HEK293 (cell line): ENCODE results near the gene CIP2A.

Experiments
- CTCF ChIA-PET: fragments of 350-600 bp; formaldehyde crosslinking; extraction: SDS; loops from one replicate; lab custom pipeline; 2021; ENCODE audit warnings: antibody characterized with exemption; lab: Yijun Ruan, JAX
- POLR2A ChIA-PET: fragments of 300-600 bp; formaldehyde crosslinking; extraction: SDS; loops from one replicate; lab custom pipeline; 2020; ENCODE audit warnings: antibody characterized with exemption, inconsistent platforms; lab: Yijun Ruan, JAX
- H3K27ac ChIP-seq: fragments of 200-500 bp; sonication (Bioruptor generic); 2 replicates; pipeline ENCODE4 v1.5.1; 2014; ENCODE audit warnings: low read depth, low read length, control low read depth, inconsistent platforms; ENCODE audit errors: extremely low read depth
- H3K36me3 ChIP-seq, 2 experiments: fragments of 200-500 bp in 1 of 2; sonication (Bioruptor generic) in 1 of 2; 1 replicate in 1 of 2; 2 replicates in 1 of 2; pipeline ENCODE4 v1.5.1; 2014 to 2017; ENCODE audit warnings: inconsistent platforms in 2 of 2, low read length in 2 of 2; ENCODE audit not compliant: control insufficient read depth in 2 of 2, insufficient read depth in 1 of 2
- H3K4me1 ChIP-seq: fragments of 200-500 bp; sonication (Bioruptor generic); 2 replicates; pipeline ENCODE4 v1.5.1; 2014; ENCODE audit warnings: mild to moderate bottlenecking, low read length, inconsistent platforms; ENCODE audit not compliant: control insufficient read depth, insufficient read depth
- H3K4me3 ChIP-seq: 2 replicates; pipeline ENCODE4 v1.5.1; 2011; ENCODE audit warnings: low read depth, mild to moderate bottlenecking, control low read depth, low read length, moderate library complexity
- H3K9me3 ChIP-seq: fragments of 200-500 bp; sonication (Bioruptor generic); 2 replicates; pipeline ENCODE4 v1.5.1; 2014; ENCODE audit warnings: low read depth, low read length, inconsistent platforms; ENCODE audit not compliant: control insufficient read depth, insufficient read depth
- FEZF1 ChIP-seq: fragments of 450-650 bp; formaldehyde crosslinking; IDR thresholded peaks from 2 replicates; pipeline ENCODE4 v1.5.1; 2016; ENCODE audit warnings: missing biosample characterization, missing genetic modification characterization
- HOXC10 ChIP-seq: sonication (generic); formaldehyde crosslinking; IDR thresholded peaks from 2 replicates; pipeline ENCODE4 v1.8.1; 2023; ENCODE audit warnings: mild to moderate bottlenecking, missing genetic modification reagents
- MYNN ChIP-seq: fragments of 450-650 bp; formaldehyde crosslinking; IDR thresholded peaks from 2 replicates; pipeline ENCODE4 v1.5.1; 2016; ENCODE audit warnings: missing biosample characterization, missing genetic modification characterization, borderline replicate concordance
- PRDM1 ChIP-seq: fragments of 450-650 bp; formaldehyde crosslinking; IDR thresholded peaks from 2 replicates; pipeline ENCODE4; 2016; ENCODE audit warnings: missing biosample characterization, missing genetic modification characterization
- ZBTB48 ChIP-seq: fragments of 450-650 bp; formaldehyde crosslinking; IDR thresholded peaks from 2 replicates; pipeline ENCODE4 v1.5.1; 2016; ENCODE audit warnings: missing biosample characterization, missing genetic modification characterization
- ZNF140 ChIP-seq: fragments of 450-650 bp; formaldehyde crosslinking; IDR thresholded peaks from 2 replicates; pipeline ENCODE4 v1.5.1; 2016; ENCODE audit warnings: missing biosample characterization, missing genetic modification characterization
- ZNF248 ChIP-seq: fragments of 450-650 bp; formaldehyde crosslinking; IDR thresholded peaks from 2 replicates; pipeline ENCODE4 v1.5.1; 2017; ENCODE audit warnings: missing biosample characterization, missing genetic modification characterization
- ZNF266 ChIP-seq: fragments of 450-650 bp; formaldehyde crosslinking; IDR thresholded peaks from 2 replicates; pipeline ENCODE4 v1.5.1; 2016; ENCODE audit warnings: missing biosample characterization, missing genetic modification characterization, low read depth
- ZNF391 ChIP-seq: fragments of 450-650 bp; formaldehyde crosslinking; IDR thresholded peaks from 2 replicates; pipeline ENCODE4 v1.5.1; 2016; ENCODE audit warnings: low read depth, missing biosample characterization, missing genetic modification characterization, borderline replicate concordance
- ZNF561 ChIP-seq: fragments of 450-650 bp; IDR thresholded peaks from 2 replicates; pipeline ENCODE4 v1.5.1; 2018; ENCODE audit warnings: missing biosample characterization, missing genetic modification characterization, borderline replicate concordance
- ZNF629 ChIP-seq: fragments of 450-650 bp; formaldehyde crosslinking; IDR thresholded peaks from 2 replicates; pipeline ENCODE4 v1.5.1; 2017; ENCODE audit warnings: missing biosample characterization, missing genetic modification characterization
- ZNF670 ChIP-seq: fragments of 450-650 bp; formaldehyde crosslinking; IDR thresholded peaks from 2 replicates; pipeline ENCODE4 v1.5.1; 2016; ENCODE audit warnings: missing biosample characterization, missing genetic modification characterization, low read depth
- TF ChIP-seq, protein P1 (sequence below): fragments of 450-650 bp; formaldehyde crosslinking; IDR thresholded peaks from 2 replicates; pipeline ENCODE4 v1.5.1; 2016; ENCODE audit warnings: missing biosample characterization, missing genetic modification characterization
- TF ChIP-seq, protein P2 (sequence below): fragments of 450-650 bp; formaldehyde crosslinking; IDR thresholded peaks from 2 replicates; pipeline ENCODE4 v1.5.1; 2017; ENCODE audit warnings: missing biosample characterization, missing genetic modification characterization
- TF ChIP-seq, protein P3 (sequence below): fragments of 450-650 bp; formaldehyde crosslinking; IDR thresholded peaks from 2 replicates; pipeline ENCODE4 v1.5.1; 2016; ENCODE audit warnings: missing biosample characterization, missing genetic modification characterization
- TF ChIP-seq, protein P4 (sequence below): fragments of 450-650 bp; formaldehyde crosslinking; IDR thresholded peaks from 2 replicates; pipeline ENCODE4 v1.5.1; 2016; ENCODE audit warnings: missing biosample characterization, missing genetic modification characterization

Gene CIP2A

DNA sequence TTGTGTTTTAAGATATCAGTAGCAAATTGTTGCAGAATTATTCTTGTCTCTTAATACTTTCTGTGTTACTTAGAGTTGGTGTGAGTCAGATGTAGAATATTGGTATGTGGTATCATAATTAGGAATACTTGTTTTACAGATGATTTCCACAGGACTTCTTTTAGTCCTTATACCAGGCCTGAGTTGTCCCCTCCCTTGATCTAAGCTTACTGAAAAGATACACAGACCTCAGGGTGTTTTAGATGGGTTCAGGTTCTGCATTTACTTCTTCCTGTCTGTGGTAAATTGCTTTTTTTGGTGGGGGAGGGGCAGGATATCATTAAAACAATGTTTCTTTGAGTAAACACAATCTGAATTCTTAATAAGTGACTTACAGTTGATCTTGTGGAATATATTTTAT lies 14.5 kb upstream of the CIP2A start:
- Histone ChIP-seq H3K9me3 (no peaks in the 10 kb centered on the region), H3K4me1 (no peaks in the 10 kb centered on the region), H3K4me3 (no peak overlapping the region), H3K36me3 (peaks cover 0 to 8% of the 10 kb centered on the region in 2 experiments; a peak in 2 of 3 replicates), H3K27ac (no peak overlapping the region)
- POLR2A ChIA-PET = no interaction called here
- CTCF ChIA-PET = interaction anchor here (0.6 kb wide), 1 partner anchor 166 kb away, joined by 3 read pairs; no protein-coding TSS in a partner anchor
- TF ChIP-seq, protein P1, sequence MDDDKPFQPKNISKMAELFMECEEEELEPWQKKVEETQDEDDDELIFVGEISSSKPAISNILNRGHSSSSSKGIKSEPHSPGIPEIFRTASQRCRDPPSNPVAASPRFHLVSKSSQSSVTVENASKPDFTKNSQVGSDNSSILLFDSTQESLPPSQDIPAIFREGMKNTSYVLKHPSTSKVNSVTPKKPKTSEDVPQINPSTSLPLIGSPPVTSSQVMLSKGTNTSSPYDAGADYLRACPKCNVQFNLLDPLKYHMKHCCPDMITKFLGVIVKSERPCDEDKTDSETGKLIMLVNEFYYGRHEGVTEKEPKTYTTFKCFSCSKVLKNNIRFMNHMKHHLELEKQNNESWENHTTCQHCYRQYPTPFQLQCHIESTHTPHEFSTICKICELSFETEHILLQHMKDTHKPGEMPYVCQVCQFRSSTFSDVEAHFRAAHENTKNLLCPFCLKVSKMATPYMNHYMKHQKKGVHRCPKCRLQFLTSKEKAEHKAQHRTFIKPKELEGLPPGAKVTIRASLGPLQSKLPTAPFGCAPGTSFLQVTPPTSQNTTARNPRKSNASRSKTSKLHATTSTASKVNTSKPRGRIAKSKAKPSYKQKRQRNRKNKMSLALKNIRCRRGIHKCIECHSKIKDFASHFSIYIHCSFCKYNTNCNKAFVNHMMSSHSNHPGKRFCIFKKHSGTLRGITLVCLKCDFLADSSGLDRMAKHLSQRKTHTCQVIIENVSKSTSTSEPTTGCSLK (tag by site-specific recombination) = no peak
- TF ChIP-seq ZBTB48 (no peak), FEZF1 (tag by site-specific recombination) (no peak), ZNF391 (tag by site-specific recombination) (no peak), ZNF561 (tag by site-specific recombination) (no peak), ZNF670 (tag by site-specific recombination) (no peak), ZNF629 (tag by site-specific recombination) (no peak)
- TF ChIP-seq, protein P2, sequence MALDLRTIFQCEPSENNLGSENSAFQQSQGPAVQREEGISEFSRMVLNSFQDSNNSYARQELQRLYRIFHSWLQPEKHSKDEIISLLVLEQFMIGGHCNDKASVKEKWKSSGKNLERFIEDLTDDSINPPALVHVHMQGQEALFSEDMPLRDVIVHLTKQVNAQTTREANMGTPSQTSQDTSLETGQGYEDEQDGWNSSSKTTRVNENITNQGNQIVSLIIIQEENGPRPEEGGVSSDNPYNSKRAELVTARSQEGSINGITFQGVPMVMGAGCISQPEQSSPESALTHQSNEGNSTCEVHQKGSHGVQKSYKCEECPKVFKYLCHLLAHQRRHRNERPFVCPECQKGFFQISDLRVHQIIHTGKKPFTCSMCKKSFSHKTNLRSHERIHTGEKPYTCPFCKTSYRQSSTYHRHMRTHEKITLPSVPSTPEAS = no peak
- TF ChIP-seq, all 188 proteins: peak for 0

DNA sequence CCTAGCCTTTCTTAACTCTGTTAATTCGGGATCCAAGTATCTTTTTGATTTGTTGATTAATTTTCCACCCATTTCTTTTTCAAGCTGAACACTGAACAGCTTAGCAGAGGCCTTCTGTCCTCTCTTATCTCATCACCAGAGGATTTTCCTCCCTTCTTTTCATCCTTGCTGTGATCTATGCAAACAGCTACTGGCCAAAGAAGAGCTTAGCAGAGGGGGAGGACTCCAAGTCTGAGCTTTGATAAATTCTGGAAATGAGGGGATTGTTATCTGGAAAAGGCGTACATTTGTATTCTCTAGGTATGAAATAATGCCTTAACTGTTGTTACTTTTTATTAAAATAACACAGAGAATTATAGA lies 13.7 kb upstream of the CIP2A start:
- H3K36me3 ChIP-seq = peaks cover 0 to 6% of the 10 kb centered on the region in 2 experiments; a peak in 1 of 3 replicates
- no peak for TF ChIP-seq HOXC10
- TF ChIP-seq, protein P3, sequence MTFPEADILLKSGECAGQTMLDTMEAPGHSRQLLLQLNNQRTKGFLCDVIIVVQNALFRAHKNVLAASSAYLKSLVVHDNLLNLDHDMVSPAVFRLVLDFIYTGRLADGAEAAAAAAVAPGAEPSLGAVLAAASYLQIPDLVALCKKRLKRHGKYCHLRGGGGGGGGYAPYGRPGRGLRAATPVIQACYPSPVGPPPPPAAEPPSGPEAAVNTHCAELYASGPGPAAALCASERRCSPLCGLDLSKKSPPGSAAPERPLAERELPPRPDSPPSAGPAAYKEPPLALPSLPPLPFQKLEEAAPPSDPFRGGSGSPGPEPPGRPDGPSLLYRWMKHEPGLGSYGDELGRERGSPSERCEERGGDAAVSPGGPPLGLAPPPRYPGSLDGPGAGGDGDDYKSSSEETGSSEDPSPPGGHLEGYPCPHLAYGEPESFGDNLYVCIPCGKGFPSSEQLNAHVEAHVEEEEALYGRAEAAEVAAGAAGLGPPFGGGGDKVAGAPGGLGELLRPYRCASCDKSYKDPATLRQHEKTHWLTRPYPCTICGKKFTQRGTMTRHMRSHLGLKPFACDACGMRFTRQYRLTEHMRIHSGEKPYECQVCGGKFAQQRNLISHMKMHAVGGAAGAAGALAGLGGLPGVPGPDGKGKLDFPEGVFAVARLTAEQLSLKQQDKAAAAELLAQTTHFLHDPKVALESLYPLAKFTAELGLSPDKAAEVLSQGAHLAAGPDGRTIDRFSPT (tag by site-specific recombination) = no peak
- TF ChIP-seq MYNN (tag by site-specific recombination) = no peak
- TF ChIP-seq ZNF266 = no peak
- TF ChIP-seq ZNF248 (tag by site-specific recombination) = no peak
- TF ChIP-seq PRDM1 (tag by site-specific recombination) = no peak
- no peak for TF ChIP-seq ZNF140
- TF ChIP-seq, protein P4, sequence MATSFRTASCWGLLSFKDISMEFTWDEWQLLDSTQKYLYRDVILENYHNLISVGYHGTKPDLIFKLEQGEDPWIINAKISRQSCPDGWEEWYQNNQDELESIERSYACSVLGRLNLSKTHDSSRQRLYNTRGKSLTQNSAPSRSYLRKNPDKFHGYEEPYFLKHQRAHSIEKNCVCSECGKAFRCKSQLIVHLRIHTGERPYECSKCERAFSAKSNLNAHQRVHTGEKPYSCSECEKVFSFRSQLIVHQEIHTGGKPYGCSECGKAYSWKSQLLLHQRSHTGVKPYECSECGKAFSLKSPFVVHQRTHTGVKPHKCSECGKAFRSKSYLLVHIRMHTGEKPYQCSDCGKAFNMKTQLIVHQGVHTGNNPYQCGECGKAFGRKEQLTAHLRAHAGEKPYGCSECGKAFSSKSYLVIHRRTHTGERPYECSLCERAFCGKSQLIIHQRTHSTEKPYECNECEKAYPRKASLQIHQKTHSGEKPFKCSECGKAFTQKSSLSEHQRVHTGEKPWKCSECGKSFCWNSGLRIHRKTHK (tag by site-specific recombination) = no peak
- no peak overlapping the region for H3K4me3 ChIP-seq
- H3K27ac ChIP-seq = no peak overlapping the region
- POLR2A ChIA-PET = interaction anchor here (1.9 kb wide), 1 partner anchor 13 kb away, joined by 9 read pairs; the partner anchor contains the start of genes CIP2A and DZIP3
- H3K9me3 ChIP-seq = no peaks in the 10 kb centered on the region
- H3K4me1 ChIP-seq = no peaks in the 10 kb centered on the region
- CTCF ChIA-PET = interaction anchor here (0.6 kb wide), 1 partner anchor 682 kb away, joined by 3 read pairs; no protein-coding TSS in a partner anchor
